ENCODE data around the gene SPG11.
"Not testable (repeated sequence)": the region's sequence is repeated elsewhere in the genome, so short reads cannot be mapped to it uniquely, and the experiment has no call there.

SPG11 gene

GRCh38 chr15:44682211-44682610, 18.7 kb upstream of the SPG11 start:
- no peak for DNase-seq

GRCh38 chr15:44676676-44677075, 13.2 kb upstream of the SPG11 start:
- DNase-seq: peak; percentile 23

- no peak for DNase-seq
These were observed 12.4 kb upstream of the SPG11 start for GRCh38 chr15:44675911-44676310.

DNA sequence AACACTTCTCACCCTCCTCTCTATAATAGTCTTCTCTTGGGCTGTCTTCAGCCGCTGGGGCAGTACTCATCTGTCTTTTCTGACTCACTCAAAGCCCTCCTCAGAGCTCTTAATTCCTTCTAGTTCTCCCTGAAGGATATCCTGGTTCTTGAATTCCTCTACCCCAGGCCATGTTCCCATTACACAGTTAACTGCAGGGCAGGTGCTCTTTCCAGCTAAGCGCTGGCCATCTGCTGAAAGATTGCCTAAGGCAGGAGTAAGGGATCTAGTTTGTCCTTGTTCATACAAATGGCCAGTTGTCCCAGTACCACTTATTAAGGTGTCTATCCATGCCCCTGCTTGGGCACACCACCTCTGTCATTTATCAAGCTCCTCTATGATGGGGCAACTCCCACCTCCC, 10.2 kb upstream of the SPG11 start:
- no peak for DNase-seq

DNA sequence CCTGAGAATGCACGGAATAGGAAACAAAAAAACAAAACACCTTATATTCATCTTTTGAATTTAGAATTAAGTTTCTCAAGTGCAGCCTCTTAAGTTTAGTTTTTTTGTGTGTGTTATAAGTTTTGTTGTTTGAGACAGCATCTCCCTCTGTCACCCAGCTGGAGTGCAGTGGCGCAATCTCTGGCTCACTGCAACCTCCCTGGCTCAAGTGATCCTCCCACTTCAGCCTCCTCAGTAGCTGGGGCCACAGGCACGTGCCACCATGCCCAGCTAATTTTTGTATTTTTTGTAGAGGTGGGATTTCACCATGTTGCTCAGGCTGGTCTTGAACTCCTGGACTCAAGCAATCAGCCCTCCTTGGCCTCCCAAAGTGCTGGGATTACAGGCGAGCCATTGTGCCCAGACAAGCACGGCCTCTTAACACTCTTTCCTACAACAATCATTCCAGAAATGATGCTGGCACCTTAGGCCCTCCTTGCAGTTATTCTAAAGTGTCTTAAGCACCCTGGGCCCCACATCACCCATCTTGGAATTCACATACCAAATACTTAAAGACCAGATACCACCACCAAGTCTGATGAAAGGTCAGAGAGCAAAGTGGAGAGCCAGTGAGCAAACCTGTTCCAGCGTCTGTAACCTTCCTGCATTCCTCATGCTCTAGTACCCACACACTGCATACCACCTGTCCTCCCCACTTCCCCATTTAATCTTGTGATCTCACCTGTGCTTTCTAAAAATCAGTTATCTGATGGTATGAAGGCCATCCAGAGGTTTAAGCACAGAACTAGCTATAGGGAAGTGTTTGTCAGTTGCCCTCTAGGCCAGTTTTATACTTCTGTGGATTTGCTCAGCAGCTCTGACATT, 6.9 kb upstream of the SPG11 start:
- DNase-seq: no peak

DNA sequence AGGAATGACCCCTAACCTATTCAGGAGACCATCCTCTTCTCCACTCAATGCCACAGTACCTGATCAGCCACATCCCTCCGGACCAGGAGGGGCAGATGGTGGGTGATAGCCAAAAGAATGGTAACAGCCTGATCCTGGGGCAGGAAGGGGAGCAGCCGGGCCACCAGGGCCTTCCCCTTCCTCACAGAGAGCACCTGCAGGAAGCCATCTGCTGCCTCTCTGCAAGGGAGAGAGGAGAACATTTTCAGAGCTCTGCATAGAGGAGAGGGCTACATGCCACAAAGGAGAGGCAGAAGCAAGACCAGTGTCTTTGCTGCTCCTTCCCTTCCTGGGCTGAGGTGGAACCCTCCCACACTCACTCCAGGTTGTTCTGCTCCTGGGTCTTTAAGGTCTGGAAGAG, 5.5 kb upstream of the SPG11 start:
- no peak for DNase-seq

DNA sequence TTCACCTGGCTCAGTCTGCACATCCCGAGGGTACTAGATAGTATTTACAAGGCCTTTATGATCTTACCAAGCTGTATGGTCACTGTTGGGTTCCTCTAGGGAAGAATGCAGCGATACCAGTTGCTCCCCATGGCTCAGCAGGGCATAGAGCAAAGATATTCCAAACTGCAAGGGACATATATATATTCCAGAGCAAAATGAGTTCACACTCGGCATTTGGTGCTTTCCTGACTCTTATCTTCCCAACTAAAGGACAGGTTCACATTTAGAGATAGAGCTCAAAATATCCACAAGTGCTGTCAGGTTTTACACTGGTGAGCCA, 3.5 kb upstream of the SPG11 start:
- no peak for DNase-seq

- DNase-seq: no peak
These were observed 3.0 kb upstream of the SPG11 start for GRCh38 chr15:44666210-44667038.

GRCh38 chr15:44662478-44663409, 718 bp downstream of the SPG11 start:
- DNase-seq: peak; percentile 71

DNA sequence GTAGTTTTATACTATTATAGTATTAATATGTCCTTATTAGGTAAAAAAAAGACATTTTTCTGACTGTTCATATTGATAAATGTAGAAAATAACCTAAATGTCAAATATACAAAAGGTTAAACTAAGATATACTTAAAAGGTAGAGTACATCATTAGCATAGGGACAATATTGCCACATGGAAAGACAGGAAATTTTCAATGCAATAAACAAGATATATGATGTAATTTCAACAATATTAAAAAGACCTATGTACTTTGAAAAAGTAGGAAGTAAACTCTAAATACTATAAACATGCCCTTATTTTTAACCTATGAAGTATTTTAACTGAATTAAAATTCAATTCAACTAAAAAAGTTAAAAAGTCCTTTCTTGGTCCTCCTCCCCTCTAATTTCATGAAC, 1.9 kb downstream of the SPG11 start:
- no peak for DNase-seq

GRCh38 chr15:44659056-44659455, 4.4 kb downstream of the SPG11 start:
- DNase-seq: no peak

- DNase-seq: no peak
These were observed 6.1 kb downstream of the SPG11 start for GRCh38 chr15:44657378-44657777.

- no peak for DNase-seq
These were observed 6.5 kb downstream of the SPG11 start for GRCh38 chr15:44656913-44657312.

DNA sequence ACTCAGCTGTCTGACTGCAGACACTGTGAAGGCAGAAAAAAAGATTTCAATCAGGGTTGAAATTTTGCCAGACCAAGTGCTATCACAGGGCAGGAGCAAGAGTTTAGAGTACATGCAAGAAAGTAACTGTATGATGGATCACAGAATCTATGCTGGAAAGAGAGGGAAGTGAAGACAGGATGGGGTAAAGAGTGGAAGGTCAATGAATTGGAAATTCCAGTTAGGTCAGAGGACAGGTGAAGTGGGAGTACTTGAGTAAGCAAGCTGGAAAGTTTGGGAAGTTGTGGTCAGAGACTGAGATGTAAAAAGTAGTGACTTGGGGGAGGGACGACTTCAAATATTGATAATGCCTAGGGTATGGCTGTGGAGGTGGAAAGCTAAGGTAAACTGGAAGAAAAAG, 7.2 kb downstream of the SPG11 start:
- no peak for DNase-seq

DNA sequence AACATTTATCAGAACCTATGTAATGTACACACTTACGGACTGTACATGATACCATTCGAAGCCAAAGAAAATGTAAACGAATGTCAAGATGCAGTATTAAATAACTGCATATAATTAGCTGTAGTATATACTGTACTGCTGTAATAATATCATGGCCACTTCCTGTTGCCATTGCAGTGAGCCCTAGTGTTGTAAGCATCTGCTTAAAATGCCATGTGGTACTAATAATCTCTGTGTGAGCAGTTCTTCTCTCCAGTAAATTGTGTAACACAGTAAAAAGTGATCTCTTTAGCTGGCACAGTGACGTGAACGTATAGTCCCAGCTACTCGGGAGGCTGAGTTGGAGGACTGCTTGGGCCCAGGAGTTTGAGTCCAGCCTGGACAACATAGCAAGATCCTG, 8.6 kb downstream of the SPG11 start:
- DNase-seq: no peak

DNA sequence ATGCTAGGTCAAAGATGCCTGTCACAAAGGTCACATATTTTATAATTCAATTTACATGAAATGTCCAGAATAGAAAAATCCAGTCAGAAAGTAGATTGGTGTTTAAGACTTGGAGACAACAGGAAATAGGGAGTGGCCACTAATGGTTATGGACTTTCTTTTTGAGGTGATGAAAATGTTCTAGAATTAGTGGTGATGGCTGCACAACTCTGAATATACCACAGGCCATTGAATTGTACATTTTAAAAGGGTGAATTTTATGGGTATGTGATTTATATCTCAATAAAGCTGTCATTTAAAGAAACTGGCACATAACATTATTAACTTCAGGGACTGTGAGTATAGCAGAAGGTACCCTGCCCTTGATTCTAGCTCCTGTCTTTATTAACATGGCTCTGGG, 15.8 kb downstream of the SPG11 start:
- DNase-seq: no peak

DNA sequence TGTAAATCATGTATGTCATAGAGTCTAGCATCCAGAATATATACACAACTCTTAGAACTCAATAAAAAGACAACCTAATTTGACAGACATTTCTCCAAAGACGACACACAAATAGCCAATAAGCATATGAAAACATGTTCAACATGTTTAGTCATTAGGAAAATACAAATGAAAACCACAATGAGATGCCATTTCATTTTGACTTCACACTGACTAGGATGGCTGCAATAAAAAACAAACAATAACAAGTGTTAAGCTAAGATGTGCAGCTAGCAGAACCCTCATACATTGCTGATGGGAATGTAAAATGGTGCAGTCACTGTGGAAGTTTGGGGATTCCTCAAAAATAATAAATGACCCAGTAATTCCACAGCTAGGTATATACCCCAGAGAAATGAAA, 16.4 kb downstream of the SPG11 start:
- no peak for DNase-seq

- DNase-seq: no peak
These were observed 17.0 kb downstream of the SPG11 start for GRCh38 chr15:44646460-44646859.

- no peak for DNase-seq
These were observed 21.8 kb downstream of the SPG11 start for GRCh38 chr15:44641651-44642050.

GRCh38 chr15:44636976-44637375, 26.5 kb downstream of the SPG11 start:
- no peak for DNase-seq

GRCh38 chr15:44633603-44634002, 29.9 kb downstream of the SPG11 start:
- no peak for DNase-seq

- not testable (repeated sequence) for DNase-seq
These were observed 38.2 kb downstream of the SPG11 start for GRCh38 chr15:44625286-44625685.

DNA sequence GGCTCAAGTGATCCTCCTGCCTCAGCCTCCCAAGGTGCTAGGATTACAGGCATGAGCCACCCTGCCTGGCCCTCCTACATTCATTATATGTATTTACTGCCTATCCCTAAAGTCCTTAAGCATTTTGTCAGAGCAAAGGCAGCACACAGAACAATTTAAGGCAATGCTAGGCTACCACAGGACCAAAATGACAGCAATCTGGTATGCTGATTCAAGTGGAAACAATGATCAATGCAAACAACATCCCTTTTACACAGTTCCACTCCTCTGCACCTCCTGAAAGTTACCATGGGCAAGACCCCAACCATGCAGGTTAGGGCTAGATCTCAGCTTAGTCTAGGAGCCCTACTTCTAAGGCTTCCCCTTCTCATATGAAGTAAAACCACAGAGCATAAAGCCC, 40.3 kb downstream of the SPG11 start:
- DNase-seq: no peak
